GM20000 (cell line): ENCODE data around the gene ROBO1.

Source experiments
- DNase-seq: peaks from one replicate; pipeline ENCODE4 v3.0.0; 2012; ENCODE audit warnings: low spot score
- TF ChIP-seq, protein P1 (sequence below): IDR thresholded peaks from 2 replicates; pipeline ENCODE4 v1.5.1; 2012; ENCODE audit warnings: mild to moderate bottlenecking, control low read depth; ENCODE audit errors: extremely low read depth, missing control alignments

ROBO1 gene

DNA sequence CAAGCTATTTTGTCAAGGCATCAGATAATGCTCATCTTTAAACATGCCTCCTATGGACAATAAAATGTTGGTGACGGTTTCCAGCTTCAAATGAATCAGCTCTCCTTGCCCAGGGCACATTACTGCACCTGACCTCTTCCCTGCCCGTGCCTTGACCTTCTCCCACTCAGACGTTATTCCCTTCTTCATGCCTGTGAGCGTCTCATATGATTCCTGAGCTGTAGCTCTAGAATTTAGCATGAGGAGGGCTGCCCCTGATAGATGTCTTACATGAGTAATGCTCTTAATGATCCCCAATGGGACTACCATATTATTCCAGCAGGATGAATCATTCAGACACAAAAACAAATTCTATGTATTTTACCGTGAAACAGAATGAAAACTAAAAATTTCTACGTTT is 762.7 kb downstream of the ROBO1 start:
- no peak for DNase-seq
- TF ChIP-seq, protein P1, sequence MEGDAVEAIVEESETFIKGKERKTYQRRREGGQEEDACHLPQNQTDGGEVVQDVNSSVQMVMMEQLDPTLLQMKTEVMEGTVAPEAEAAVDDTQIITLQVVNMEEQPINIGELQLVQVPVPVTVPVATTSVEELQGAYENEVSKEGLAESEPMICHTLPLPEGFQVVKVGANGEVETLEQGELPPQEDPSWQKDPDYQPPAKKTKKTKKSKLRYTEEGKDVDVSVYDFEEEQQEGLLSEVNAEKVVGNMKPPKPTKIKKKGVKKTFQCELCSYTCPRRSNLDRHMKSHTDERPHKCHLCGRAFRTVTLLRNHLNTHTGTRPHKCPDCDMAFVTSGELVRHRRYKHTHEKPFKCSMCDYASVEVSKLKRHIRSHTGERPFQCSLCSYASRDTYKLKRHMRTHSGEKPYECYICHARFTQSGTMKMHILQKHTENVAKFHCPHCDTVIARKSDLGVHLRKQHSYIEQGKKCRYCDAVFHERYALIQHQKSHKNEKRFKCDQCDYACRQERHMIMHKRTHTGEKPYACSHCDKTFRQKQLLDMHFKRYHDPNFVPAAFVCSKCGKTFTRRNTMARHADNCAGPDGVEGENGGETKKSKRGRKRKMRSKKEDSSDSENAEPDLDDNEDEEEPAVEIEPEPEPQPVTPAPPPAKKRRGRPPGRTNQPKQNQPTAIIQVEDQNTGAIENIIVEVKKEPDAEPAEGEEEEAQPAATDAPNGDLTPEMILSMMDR = no peak

DNA sequence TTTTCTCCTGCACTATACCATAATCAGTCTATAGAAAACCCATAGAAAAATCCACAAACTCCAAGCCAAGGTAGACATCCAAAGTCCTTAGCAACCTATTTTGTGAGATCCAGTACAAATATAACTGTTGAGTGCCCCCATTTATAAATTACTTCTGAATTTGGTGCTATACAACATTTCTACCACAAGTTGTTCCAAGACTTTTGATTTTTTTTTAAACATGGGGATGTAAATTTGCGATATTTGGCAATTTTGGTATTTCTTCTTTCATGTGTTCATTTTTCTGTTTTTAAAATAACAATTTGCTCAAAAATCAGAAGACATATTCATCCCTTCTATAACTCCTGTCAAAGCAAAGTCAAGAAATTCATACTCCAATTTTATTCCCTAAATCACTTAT is 763.8 kb downstream of the ROBO1 start:
- TF ChIP-seq, protein P1 = no peak
- DNase-seq = no peak

GRCh38 chr3:79002465-79003372 is 765.1 kb downstream of the ROBO1 start:
- TF ChIP-seq, protein P1 = no peak
- DNase-seq = no peak

DNA sequence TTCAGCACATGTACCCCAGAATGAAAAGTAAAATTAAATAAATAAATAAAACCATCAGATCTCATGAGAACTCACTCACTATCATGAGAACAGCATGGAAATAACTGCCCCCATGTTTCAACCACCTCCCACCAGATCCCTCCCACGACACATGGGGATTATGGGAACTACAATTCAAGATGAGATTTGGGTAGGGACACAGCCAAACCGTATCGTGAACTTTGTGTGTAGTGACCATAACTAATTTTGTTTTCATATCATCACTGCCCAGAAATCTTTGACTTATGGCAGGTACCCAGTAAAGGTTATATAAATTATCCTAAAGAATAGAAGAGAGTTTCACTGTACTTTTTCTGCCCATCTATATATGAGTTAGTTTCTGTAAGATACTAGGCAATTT is 766.5 kb downstream of the ROBO1 start:
- DNase-seq = no peak
- TF ChIP-seq, protein P1 = no peak

DNA sequence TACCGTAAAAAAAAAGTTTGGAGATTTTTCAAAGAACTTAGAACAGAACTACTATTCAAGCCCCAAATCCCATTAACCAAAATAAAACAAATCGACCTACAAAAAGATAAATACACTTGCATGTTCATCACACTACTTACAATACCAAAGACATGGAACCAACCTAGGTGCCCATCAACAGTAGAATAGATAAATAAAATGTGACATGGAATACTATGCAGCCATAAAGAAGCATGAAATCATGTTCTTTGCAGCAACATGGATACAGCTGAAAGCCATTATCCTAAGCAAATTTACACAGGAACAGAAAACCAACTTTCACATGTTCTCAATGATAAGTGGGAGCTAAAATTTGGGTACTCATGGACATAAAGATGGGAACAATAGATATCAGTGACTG is 768.7 kb downstream of the ROBO1 start:
- DNase-seq = no peak
- TF ChIP-seq, protein P1 = no peak

- TF ChIP-seq, protein P1 = no peak
- no peak for DNase-seq
Measured at GRCh38 chr3:78995087-78995486, 772.7 kb downstream of the ROBO1 start.

DNA sequence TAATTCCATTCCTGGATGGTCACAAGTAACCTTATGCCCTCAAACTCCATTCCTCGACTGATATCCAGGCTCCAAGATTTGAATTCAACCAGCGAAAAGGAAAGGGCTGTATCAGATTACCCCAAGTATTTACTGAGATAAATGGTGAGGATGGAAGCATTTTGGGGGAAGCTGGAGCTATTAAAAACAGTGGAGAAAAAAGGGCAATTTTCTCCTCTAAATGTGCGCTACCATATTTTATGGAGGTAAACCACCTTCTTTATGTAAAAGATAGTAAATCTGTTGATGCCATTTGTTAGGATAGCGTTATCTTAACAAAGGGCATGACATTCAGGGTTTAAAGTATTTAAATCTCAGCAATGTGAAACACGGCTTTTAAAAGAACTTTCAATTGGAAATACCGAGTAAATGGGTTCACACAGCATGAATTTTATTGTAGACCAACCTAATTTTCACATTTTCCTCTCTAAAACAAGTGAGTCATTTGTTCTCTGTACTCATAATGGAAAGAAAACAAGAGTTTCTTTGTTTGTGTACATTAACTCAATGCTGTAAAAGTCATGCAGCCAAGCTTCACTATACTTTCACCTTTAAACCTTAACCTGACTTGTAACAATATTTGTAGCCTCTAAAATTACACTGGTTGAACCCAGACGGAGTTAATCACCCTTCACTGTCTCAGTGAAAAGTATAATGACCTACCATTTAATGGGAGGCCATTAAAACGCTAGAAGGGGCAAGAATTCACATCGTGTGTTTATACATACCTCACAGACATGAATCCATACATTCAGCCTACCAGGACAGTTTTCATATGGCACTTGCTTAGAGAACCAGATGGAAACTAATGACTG is 773.4 kb downstream of the ROBO1 start:
- TF ChIP-seq, protein P1 = no peak
- no peak for DNase-seq
